H9 (cell line): Measurements from ENCODE around the gene ANO10. TPM values are rescaled to one million over a fixed set of nuclear protein-coding genes. Genes with fewer than 3 reads are reported as not detected.

Source experiments
- DNase-seq: peaks from one replicate; pipeline ENCODE4 v3.0.0-alpha.2; 2017
- H2AFZ ChIP-seq: one replicate; pipeline ENCODE4 v1.6.1; 2013; ENCODE audit warnings: mild to moderate bottlenecking, low read length, control low read depth, moderate library complexity
- H2AK5ac ChIP-seq: 2 replicates; pipeline ENCODE4 v1.6.1; 2013; ENCODE audit warnings: low read length, control low read depth, mixed read lengths; ENCODE audit not compliant: insufficient read length
- H2BK120ac ChIP-seq: one replicate; pipeline ENCODE4 v1.6.1; 2013; ENCODE audit warnings: low read depth, mild to moderate bottlenecking, low read length, control low read depth, inconsistent platforms; ENCODE audit not compliant: poor library complexity, severe bottlenecking
- H2BK12ac ChIP-seq: 2 replicates; pipeline ENCODE4 v1.6.1; 2013; ENCODE audit warnings: low read length, control low read depth, mixed read lengths, low read depth; ENCODE audit not compliant: insufficient read length
- H2BK15ac ChIP-seq: 2 replicates; pipeline ENCODE4 v1.6.1; 2013; ENCODE audit warnings: low read depth, low read length, control low read depth
- H2BK20ac ChIP-seq: one replicate; pipeline ENCODE4 v1.6.1; 2013; ENCODE audit warnings: low read depth, mild to moderate bottlenecking, low read length, control low read depth, inconsistent platforms; ENCODE audit not compliant: poor library complexity, severe bottlenecking
- H2BK5ac ChIP-seq: 2 replicates; pipeline ENCODE4 v1.6.1; 2013; ENCODE audit warnings: low read length, control low read depth, mixed read lengths; ENCODE audit not compliant: insufficient read length
- H3K14ac ChIP-seq: 2 replicates; pipeline ENCODE4 v1.6.1; 2013; ENCODE audit warnings: low read length, control low read depth; ENCODE audit not compliant: insufficient read depth
- H3K18ac ChIP-seq: 2 replicates; pipeline ENCODE4 v1.6.1; 2013; ENCODE audit warnings: low read depth, mild to moderate bottlenecking, mixed read lengths, low read length, control low read depth; ENCODE audit not compliant: insufficient read length
- H3K23ac ChIP-seq: 2 replicates; pipeline ENCODE4 v1.6.1; 2013; ENCODE audit warnings: low read length, control low read depth, mixed read lengths, low read depth; ENCODE audit not compliant: insufficient read length
- H3K23me2 ChIP-seq: 2 replicates; pipeline ENCODE4 v1.6.1; 2013; ENCODE audit warnings: low read depth, mild to moderate bottlenecking, mixed read lengths, low read length, control low read depth; ENCODE audit not compliant: insufficient read length, poor library complexity, severe bottlenecking
- H3K27ac ChIP-seq: 2 replicates; pipeline ENCODE4 v1.5.1; 2013; ENCODE audit warnings: low read length, control low read depth, mixed read lengths, low read depth; ENCODE audit not compliant: insufficient read length
- H3K27me3 ChIP-seq: 2 replicates; pipeline ENCODE4 v1.6.1; 2013; ENCODE audit warnings: low read length, control low read depth, inconsistent platforms; ENCODE audit not compliant: insufficient read depth
- H3K4ac ChIP-seq: 2 replicates; pipeline ENCODE4 v1.6.1; 2013; ENCODE audit warnings: low read depth, mild to moderate bottlenecking, control low read depth, inconsistent platforms, low read length, moderate library complexity
- H3K4me1 ChIP-seq: 2 replicates; pipeline ENCODE4 v1.6.1; 2013; ENCODE audit warnings: low read length, control low read depth, inconsistent platforms; ENCODE audit not compliant: insufficient read depth
- H3K4me2 ChIP-seq: 2 replicates; pipeline ENCODE4 v1.6.1; 2013; ENCODE audit warnings: low read length, control low read depth, mixed read lengths; ENCODE audit not compliant: insufficient read length, insufficient read depth
- H3K56ac ChIP-seq: 2 replicates; pipeline ENCODE4 v1.6.1; 2013; ENCODE audit warnings: low read depth, mild to moderate bottlenecking, mixed read lengths, low read length, control low read depth; ENCODE audit not compliant: insufficient read length
- H3K79me1 ChIP-seq: 2 replicates; pipeline ENCODE4 v1.6.1; 2013; ENCODE audit warnings: low read depth, mild to moderate bottlenecking, moderate library complexity, low read length, control low read depth, inconsistent platforms; ENCODE audit not compliant: insufficient read depth, poor library complexity, severe bottlenecking
- H3K79me2 ChIP-seq: 2 replicates; pipeline ENCODE4 v1.6.1; 2013; ENCODE audit warnings: low read length, control low read depth, inconsistent platforms; ENCODE audit not compliant: insufficient read depth
- H3K9ac ChIP-seq: 2 replicates; pipeline ENCODE4 v1.6.1; 2013; ENCODE audit warnings: low read length, control low read depth, mixed read lengths; ENCODE audit not compliant: insufficient read length; ENCODE audit errors: extremely low read depth
- H3K9me3 ChIP-seq: one replicate; pipeline ENCODE4 v1.6.1; 2013; ENCODE audit warnings: low read depth, low read length, inconsistent platforms; ENCODE audit not compliant: control insufficient read depth
- H3T11ph ChIP-seq: one replicate; pipeline ENCODE4 v1.6.1; 2013; ENCODE audit warnings: mild to moderate bottlenecking, low read length, control low read depth, inconsistent platforms
- H4K20me1 ChIP-seq: one replicate; pipeline ENCODE4 v1.6.1; 2013; ENCODE audit not compliant: control insufficient read depth, insufficient read length, insufficient read depth
- H4K5ac ChIP-seq: 2 replicates; pipeline ENCODE4 v1.6.1; 2013; ENCODE audit warnings: low read depth, mild to moderate bottlenecking, mixed read lengths, low read length, control low read depth; ENCODE audit not compliant: insufficient read length
- H4K8ac ChIP-seq: replicated peaks from 2 replicates; pipeline ENCODE4 v1.6.1; 2013; ENCODE audit warnings: low read length, control low read depth, mixed read lengths, low read depth; ENCODE audit not compliant: insufficient read length
- H4K91ac ChIP-seq: 2 replicates; pipeline ENCODE4 v1.6.1; 2013; ENCODE audit warnings: low read depth, mild to moderate bottlenecking, moderate library complexity, mixed read lengths, low read length, control low read depth; ENCODE audit not compliant: insufficient read length
- H3K27ac Mint-ChIP-seq, 3 experiments: 2 replicates in 2 of 3; 3 replicates in 1 of 3; pipeline ENCODE4 v1.8.0; 2020 to 2021; ENCODE audit warnings: mixed read lengths in 3 of 3, mild to moderate bottlenecking in 1 of 3, moderate library complexity in 1 of 3
- H3K27me3 Mint-ChIP-seq: 2 replicates; pipeline ENCODE4 v1.8.0; 2021; ENCODE audit warnings: low read depth, mild to moderate bottlenecking, moderate library complexity, mixed read lengths
- H3K36me3 Mint-ChIP-seq, 3 experiments: 2 replicates in 2 of 3; 3 replicates in 1 of 3; pipeline ENCODE4 v1.8.0; 2020 to 2021; ENCODE audit warnings: low read depth in 3 of 3, mixed read lengths in 3 of 3; ENCODE audit not compliant: insufficient read depth in 1 of 3
- H3K4me1 Mint-ChIP-seq, 2 experiments: 2 replicates each; pipeline ENCODE4 v1.8.0; 2020; ENCODE audit warnings: mixed read lengths in 2 of 2
- H3K4me3 Mint-ChIP-seq, 2 experiments: 2 replicates in 1 of 2; 3 replicates in 1 of 2; pipeline ENCODE4 v1.8.0; 2020 to 2021; ENCODE audit warnings: mild to moderate bottlenecking in 2 of 2, mixed read lengths in 2 of 2, moderate library complexity in 1 of 2
- H3K9me3 Mint-ChIP-seq, 2 experiments: 2 replicates in 1 of 2; 3 replicates in 1 of 2; pipeline ENCODE4 v1.8.0; 2020; ENCODE audit warnings: mild to moderate bottlenecking in 2 of 2, mixed read lengths in 2 of 2, moderate library complexity in 1 of 2
- CTCF ChIP-seq: fragments of 200-600 bp; sonication (generic); conservative IDR thresholded peaks from 3 replicates; pipeline ENCODE4 v1.8.0; 2021; ENCODE audit warnings: antibody characterized with exemption, mild to moderate bottlenecking
- WGBS: extraction: QIAGEN DNeasy Blood & Tissue Kit; methylation state at CpG from one replicate; pipeline ENCODE4 v1.1.7; 2013; ENCODE audit warnings: missing lambda C conversion rate, low lambda C conversion rate, mixed read lengths; ENCODE audit not compliant: insufficient read length; ENCODE audit errors: extremely low coverage; 5-methylcytosine and 5-hydroxymethylcytosine counted together
- total RNA-seq: library from RNA; stranded (reverse); gene quantifications from 2 replicates; pipeline ENCODE4 v1.2.1, GENCODE V29; 2021

Gene ANO10
- total RNA-seq, 1 experiment from 2014 or later, result 38.7 TPM

- Histone ChIP-seq H3K23ac (no peak overlapping the region), H2BK15ac (no peak overlapping the region), H3K79me2 (no peaks in the 10 kb centered on the region), H3K18ac (no peak overlapping the region), H3K9ac (no peak overlapping the region), H4K8ac (no peak overlapping the region), H3K4me2 (no peak overlapping the region), H2BK20ac (no peak overlapping the region), H3K4me1 (no peaks in the 10 kb centered on the region), H2BK12ac (no peak overlapping the region), H3K27ac (no peak overlapping the region), H3K56ac (no peak overlapping the region), H2BK5ac (no peak overlapping the region), H2AK5ac (no peak overlapping the region), H4K20me1 (no peaks in the 10 kb centered on the region), H2AFZ (no peak overlapping the region), H3K4ac (no peak overlapping the region), H3K14ac (no peak overlapping the region), H3K27me3 (no peaks in the 10 kb centered on the region), H3K79me1 (no peaks in the 10 kb centered on the region), H3T11ph (no peak overlapping the region), H2BK120ac (no peak overlapping the region), H4K5ac (no peak overlapping the region), H4K91ac (no peak overlapping the region), H3K23me2 (no peaks in the 10 kb centered on the region), H3K9me3 (no peaks in the 10 kb centered on the region)
- H3K27ac Mint-ChIP-seq, result no peak overlapping the region
- H3K4me1 Mint-ChIP-seq, result peaks cover 0 to 4% of the 10 kb centered on the region in 2 experiments; a peak in 1 of 4 replicates
- DNase-seq, result no peak
- H3K9me3 Mint-ChIP-seq, result no peaks in the 10 kb centered on the region
- H3K36me3 Mint-ChIP-seq, result no peaks in the 10 kb centered on the region
- WGBS, result no CpG with 5 or more reads among the region's 1 CpG
- TF ChIP-seq CTCF, result no peak
- H3K27me3 Mint-ChIP-seq, result no peaks in the 10 kb centered on the region
- no peak overlapping the region for H3K4me3 Mint-ChIP-seq
Observed at GRCh38 chr3:43400167-43400566, 221.6 kb downstream of the ANO10 start.
